NCI-H187 (cell line): Measurements from ENCODE around the gene FOXS1.
"Not testable (repeated sequence)": the region's sequence is repeated elsewhere in the genome, so short reads cannot be mapped to it uniquely, and the experiment has no call there.

Source experiments
- DNase-seq, 2 experiments: peaks; one replicate each; lab custom pipeline; 2025; lab: John Stamatoyannopoulos, UW

The FOXS1 gene

DNA sequence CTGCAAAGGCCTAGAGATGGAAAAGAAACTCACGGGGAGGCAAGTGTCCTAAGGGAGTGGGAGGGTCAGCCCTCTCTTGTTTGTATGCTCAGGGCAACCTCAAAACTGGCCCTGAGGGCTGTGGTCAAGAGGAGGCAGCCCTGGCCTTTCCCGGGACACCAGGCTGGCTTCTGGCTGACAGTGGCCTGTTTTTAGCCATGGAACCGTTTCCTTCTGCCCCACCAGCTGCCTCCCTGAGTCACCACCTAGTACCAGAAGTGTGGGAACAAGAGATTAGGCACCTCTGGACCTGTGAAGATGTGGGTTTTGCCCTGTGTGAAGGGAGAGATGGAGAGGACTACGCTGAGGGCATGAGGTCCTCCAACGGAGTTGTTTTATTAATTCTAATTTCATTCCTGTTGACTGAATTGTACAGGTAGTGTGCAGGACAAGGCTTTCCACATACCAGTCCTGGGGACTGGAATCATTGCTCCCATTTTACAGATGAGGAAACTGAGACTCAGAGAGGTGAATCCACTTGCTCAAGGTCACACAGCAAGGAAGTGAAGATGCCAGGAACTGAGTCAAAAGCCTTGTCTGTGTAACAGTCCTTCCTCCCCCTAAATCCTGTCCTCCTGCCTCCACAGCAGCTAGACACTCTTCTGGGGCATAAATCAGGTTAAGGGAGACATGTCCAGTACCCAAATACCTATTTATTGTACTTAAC, 5.5 kb downstream of the FOXS1 start:
- no peak for DNase-seq

GRCh38 chr20:31838646-31839292, 6.6 kb downstream of the FOXS1 start:
- no peak for DNase-seq

DNA sequence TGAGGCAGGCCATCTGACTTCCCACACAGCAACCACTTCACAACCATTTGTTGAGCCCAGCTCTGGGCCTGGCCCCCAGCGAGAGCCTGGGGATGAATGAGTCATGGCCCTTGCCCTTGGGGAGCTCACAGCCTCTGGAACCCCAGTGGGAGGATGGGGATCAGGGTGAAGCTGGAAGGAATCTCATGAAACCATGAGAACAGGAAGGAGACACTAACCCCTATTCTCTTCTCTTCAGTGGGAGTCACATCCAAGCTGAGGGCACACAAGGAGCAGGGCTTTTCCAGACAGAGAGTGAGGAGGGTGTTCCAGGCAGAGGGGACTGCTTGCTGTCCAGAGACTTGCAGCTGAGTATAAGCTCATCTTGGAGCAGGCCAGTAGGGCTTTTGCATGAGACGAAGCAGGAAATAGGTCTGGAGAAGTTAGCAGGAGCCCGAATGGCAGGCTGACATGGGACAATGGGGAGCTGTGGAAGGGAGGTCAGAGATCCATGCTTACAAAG, 7.5 kb downstream of the FOXS1 start:
- DNase-seq: no peak

DNA sequence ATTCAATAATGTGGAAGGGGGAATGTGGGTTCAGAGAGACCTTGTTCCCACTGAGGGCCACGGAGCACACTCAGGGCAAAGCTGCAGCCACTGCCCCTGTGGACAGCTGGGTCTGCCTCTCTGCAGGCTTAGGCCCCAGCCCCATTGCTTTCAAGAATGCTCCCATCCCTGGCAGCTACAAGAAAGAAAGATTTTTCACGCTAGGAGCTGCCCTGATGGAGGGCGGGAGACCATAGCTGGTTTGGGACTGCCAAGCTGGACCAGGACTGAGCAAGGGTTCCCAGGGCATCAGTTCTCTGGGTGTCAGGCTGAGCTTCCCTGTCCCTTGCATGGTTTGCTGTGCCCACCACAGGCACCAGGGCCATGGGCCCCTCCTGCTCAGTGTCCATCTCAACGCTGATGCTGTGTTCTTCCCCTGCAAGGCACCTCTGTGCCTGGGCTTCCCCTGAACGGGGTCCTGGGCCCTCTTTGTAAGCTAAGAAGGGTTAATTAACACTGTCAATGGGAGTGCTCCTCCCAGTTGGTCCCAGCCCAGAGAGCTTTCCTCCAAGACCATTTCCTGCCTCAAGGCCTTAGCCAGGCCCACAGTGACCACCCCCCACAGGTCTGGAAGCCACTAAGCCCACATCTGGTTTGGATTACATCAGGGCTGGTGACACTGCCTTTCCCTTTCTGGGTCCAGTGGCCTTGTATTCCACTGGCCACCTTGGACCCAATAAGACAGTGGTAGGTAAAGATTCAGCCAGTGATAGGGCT, 8.4 kb downstream of the FOXS1 start:
- no peak for DNase-seq

- DNase-seq: no peak
Observed at GRCh38 chr20:31835977-31836852, 9.2 kb downstream of the FOXS1 start.

- DNase-seq: no peak
Observed at GRCh38 chr20:31835554-31835953, 9.8 kb downstream of the FOXS1 start.

DNA sequence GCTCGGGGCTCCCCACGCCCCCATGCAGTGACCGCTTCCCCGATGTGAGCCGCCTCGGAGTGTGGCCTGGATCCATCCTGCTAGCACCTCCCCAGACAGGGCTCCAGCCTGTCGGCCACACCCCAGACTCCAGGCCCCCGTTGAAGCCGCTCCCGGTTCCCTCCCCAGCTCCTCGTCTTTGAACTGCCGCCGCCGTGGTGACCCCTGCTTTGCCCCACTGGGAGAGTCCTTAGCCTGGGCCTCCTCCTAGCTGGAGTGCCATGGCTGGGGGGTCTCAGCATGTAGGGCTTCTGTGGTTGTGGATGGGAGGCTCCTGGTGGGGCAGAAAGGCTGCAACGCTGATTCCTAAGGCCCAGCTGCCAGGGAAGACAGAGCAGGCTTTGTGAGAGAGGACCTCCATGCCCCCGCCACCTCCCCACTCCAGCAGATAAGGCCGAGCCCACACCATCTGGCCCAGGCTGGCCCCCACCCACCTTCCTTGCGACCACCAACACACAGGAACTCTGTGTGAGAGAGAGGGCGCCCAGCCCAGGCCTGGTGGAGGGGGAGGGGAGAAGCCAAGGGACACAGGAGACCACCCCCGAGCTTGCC, 11.4 kb downstream of the FOXS1 start:
- DNase-seq: no peak

- peak in 1 of 2 experiments; percentile 14 for DNase-seq
Observed at GRCh38 chr20:31833130-31833930, 12.1 kb downstream of the FOXS1 start.

GRCh38 chr20:31831771-31832306, 13.6 kb downstream of the FOXS1 start:
- DNase-seq: no peak

- DNase-seq: no peak
Observed at GRCh38 chr20:31831211-31831610, 14.2 kb downstream of the FOXS1 start.

DNA sequence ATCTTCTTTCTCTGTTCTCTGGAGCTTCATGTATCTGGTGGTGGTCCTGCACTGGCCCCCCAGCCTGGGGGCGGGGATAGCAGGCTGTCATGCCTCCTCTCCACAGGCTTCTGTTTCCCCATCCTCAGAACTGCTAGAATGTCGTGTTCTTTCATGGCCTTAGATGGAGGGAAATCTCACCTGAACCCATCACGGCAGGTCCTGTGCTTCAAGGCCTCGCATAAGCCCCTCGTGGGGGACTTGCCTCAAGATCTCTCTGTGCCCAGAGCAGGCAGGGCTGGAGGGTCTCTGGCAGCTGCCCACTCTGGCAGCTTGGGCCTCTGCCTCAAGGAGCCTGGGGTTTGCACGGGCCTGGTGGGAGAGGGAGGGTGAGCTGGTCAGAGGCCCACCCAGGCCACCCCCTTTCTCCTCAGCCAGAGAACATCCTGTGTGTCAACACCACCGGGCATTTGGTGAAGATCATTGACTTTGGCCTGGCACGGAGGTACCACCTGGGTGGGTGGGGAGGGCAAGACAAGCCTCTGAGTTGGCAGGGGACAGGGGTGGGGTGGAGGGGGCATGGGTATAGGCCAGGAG, 14.9 kb downstream of the FOXS1 start:
- no peak for DNase-seq

GRCh38 chr20:31829731-31830130, 15.7 kb downstream of the FOXS1 start:
- no peak for DNase-seq

DNA sequence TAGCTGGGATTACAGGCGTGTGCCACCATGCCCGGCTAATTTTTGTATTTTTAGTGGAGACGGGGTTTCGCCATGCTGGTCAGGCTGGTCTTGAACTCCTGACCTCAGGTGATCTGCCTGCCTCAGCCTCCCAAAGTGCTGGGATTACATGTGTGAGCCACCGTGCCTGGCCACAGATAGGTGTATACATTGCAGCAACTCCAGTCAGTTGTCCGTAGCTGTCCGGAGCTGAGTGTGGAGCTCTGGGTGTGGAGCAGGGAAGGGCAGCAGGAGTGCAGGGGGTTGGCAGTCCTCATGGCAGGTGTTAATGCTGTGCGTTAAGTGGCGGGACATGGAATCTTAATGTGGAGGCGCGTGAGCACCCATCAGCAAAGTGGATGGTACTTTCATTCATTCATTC, 17.4 kb downstream of the FOXS1 start:
- not testable (repeated sequence) for DNase-seq

DNA sequence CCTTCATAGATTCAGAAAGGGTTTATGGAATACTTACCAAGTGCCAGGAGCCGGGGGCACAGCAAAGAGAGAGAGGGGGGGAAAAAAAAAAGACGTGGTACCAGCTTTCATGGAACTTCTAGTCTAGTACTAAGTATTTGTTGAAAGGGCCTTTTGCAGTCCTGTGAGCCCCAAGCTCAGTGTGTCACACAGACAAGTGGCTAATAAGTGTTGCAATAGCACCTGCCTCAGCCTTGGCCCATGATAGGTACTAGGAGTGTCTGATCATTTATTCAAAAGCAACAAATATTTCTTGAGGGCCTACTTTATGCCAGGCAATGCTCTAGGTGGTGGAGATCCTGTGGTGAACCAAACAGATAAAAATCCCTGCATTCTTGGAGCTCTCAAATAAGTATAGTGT, 18.3 kb downstream of the FOXS1 start:
- DNase-seq: no peak

DNA sequence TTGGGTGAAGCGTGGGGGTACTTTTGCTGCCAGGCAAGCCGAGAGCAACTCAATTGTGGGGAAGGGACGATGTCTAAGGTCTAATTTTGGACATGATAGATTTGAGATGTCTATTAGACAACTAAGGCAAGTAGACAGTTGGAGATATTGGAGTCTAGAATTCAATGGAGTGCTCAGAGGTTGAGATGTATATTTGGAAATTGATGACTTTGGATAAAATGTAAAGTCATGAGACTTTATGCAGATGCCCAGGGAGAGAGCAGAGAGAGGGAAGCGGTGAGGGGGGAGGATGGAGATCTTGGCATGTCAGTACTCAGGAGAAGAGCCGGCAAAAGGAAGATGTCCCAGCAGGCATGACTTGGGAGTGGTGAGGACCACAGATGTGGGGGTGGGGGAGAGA, 19.3 kb downstream of the FOXS1 start:
- DNase-seq: no peak

DNA sequence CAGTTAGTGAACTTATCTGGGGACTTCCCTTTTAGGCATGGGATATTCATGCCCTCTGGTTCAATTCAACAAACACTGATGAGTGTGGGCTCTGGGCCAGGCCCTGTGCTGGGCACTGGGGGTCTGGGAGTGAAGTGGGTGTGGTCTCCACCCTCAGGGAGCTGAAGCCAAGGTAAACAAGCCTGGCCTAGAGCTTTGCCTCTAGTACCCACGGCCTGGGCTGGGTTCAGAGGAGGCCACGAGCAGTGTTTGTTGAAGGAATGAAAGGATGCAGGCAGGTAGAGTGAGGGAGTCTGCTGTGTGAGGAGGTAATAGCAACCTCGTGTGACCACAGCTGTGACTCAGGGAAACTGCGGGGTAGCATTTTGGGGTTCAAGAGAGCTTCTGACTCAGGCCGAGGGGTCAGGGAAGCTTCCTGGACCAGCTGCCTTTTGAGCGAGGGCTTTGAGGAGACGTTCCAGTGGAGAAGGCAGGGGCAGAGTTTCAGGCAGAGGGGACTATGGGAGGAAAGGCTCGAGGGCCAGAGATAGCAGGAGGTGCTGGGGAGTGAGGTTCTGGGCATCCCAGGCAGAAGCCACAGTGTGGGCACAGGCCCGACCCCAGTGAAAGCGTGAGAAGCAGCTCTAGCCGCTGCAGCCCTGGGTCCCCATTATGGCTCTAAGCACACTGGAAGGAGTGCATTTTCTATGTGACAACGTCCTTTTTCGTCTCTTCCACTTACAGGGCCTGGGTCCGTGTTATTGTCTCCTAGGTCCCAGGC, 20.7 kb downstream of the FOXS1 start:
- no peak for DNase-seq

GRCh38 chr20:31824125-31824485, 21.3 kb downstream of the FOXS1 start:
- no peak for DNase-seq

- no peak for DNase-seq
Observed at GRCh38 chr20:31823360-31824124, 21.9 kb downstream of the FOXS1 start.
